H1 (cell line): ENCODE data around the gene POLR1B.
"Not testable (repeated sequence)": the region's sequence is repeated elsewhere in the genome, so short reads cannot be mapped to it uniquely, and the experiment has no call there.

Source experiments
- CTCF ChIP-seq, 3 experiments: IDR thresholded peaks; 1 replicate in 2 of 3; 2 replicates in 1 of 3; pipeline versions ENCODE4 v1.5.1 to v1.6.1; 2011; ENCODE audit warnings: low read length in 3 of 3, mild to moderate bottlenecking in 3 of 3, inconsistent platforms in 2 of 3, low read depth in 1 of 3, moderate library complexity in 1 of 3; ENCODE audit not compliant: insufficient read depth in 1 of 3; ENCODE audit errors: control extremely low read depth in 1 of 3
- PHF8 ChIP-seq: fragments of 200-600 bp; sonication (generic); conservative IDR thresholded peaks from 2 replicates; pipeline ENCODE4 v1.7.1; 2012; ENCODE audit warnings: low read depth, mild to moderate bottlenecking, inconsistent platforms, low read length, moderate library complexity
- POLR2A ChIP-seq, 2 experiments: IDR thresholded peaks; 1 replicate in 1 of 2; 2 replicates in 1 of 2; pipeline ENCODE4 v1.6.1; 2011; ENCODE audit warnings: low read depth in 2 of 2, low read length in 2 of 2, mild to moderate bottlenecking in 2 of 2; ENCODE audit errors: control extremely low read depth in 1 of 2
- RAD21 ChIP-seq, 2 experiments: IDR thresholded peaks in 1 of 2; conservative IDR thresholded peaks in 1 of 2; 2 replicates each; pipeline ENCODE4 v1.6.1; 2011; ENCODE audit warnings: low read depth in 2 of 2, low read length in 2 of 2, improper control_type of control experiment in 1 of 2, inconsistent platforms in 1 of 2, mild to moderate bottlenecking in 1 of 2, moderate library complexity in 1 of 2

- TF ChIP-seq CTCF (IDR thresholded peaks at IDR 0.05; ENCODE audit: control extremely low read depth in 1 of 3, insufficient read depth in 1 of 3, low read depth in 1 of 3, low read length in 3 of 3); PHF8; RAD21 (IDR thresholded peaks at IDR 0.05 in 1 of 2, conservative IDR thresholded peaks at IDR 0.05 in 1 of 2; ENCODE audit: low read depth in 2 of 2, low read length in 2 of 2); POLR2A (IDR thresholded peaks at IDR 0.05; ENCODE audit: control extremely low read depth in 1 of 2, low read depth in 2 of 2, low read length in 2 of 2): not testable (repeated sequence)
Observed at GRCh38 chr2:112566508-112566907, 24.2 kb downstream of the POLR1B start.
